ENCODE measurements around the gene TRPM2. TPM values are rescaled to one million over a fixed set of nuclear protein-coding genes. Genes with fewer than 3 reads are reported as not detected.

Gene TRPM2
- total and polyA plus RNA-seq, 8 donors = 1.3 to 10.3 (median 2.4) TPM

DNA sequence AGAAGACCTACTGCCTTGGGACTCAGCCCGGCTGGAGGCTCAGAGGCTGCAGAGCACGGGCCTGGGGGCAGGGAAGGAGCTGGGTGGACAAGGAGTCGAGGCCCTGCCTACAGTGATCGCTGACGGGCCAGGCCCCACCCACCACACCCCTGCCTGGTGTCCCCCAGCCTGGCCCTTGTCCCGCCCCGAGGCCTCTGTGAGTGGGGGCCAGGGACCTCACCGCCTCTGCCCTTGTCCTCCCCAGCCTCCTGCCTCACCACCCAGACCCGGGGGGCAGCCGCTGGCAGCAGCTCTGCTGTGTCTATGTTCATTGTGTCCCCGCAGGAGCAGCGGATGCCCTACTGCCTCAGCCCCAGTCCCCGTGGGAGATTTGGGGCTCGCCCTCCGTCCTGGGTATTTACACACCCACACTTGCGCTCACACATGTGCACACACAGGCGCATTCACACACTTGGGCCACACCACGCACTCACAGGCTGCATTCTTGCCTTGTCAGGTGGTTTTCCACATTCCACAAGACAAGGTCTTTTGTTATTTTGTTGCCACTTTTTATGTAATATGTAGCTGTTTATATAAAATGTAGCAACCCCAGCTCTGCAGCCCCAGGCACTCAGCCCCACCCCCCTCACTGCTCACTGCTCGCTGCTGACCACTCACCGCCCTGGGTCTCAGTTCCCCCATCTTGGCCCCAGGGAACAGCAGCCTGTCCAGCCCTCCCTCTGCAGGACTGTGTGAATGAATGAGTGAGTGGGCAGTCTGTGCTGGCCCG, 46.3 kb upstream of the TRPM2 start:
- H3K27ac ChIP-seq = no peak overlapping the region
- H3K4me1 ChIP-seq = peaks cover 29 to 54% (median 49%) of the 10 kb centered on the region in 4 donors
- 78 to 83% (median 81%) methylated on average over 10 to 21 of the region's 21 CpGs for WGBS, 5 donors
- TF ChIP-seq EP300 (IDR thresholded peaks at IDR 0.05) (no peak), POLR2AphosphoS5 (IDR thresholded peaks at IDR 0.05) (no peak), POLR2A (IDR thresholded peaks at IDR 0.05) (no peak)
- TF ChIP-seq, protein P1, sequence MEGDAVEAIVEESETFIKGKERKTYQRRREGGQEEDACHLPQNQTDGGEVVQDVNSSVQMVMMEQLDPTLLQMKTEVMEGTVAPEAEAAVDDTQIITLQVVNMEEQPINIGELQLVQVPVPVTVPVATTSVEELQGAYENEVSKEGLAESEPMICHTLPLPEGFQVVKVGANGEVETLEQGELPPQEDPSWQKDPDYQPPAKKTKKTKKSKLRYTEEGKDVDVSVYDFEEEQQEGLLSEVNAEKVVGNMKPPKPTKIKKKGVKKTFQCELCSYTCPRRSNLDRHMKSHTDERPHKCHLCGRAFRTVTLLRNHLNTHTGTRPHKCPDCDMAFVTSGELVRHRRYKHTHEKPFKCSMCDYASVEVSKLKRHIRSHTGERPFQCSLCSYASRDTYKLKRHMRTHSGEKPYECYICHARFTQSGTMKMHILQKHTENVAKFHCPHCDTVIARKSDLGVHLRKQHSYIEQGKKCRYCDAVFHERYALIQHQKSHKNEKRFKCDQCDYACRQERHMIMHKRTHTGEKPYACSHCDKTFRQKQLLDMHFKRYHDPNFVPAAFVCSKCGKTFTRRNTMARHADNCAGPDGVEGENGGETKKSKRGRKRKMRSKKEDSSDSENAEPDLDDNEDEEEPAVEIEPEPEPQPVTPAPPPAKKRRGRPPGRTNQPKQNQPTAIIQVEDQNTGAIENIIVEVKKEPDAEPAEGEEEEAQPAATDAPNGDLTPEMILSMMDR (IDR thresholded peaks at IDR 0.05) = no peak
- no peaks in the 10 kb centered on the region for H3K27me3 ChIP-seq
- H3K4me3 ChIP-seq = no peak overlapping the region
- DNase-seq = peak in 1 of 2 donors; percentile 55
- peaks cover 19 to 67% (median 56%) of the 10 kb centered on the region in 4 donors for H3K36me3 ChIP-seq
- no peaks in the 10 kb centered on the region for H3K9me3 ChIP-seq
- intact Hi-C loops (cut with DNase I; ENCODE audit: low total_unique reads) = no loop called here

DNA sequence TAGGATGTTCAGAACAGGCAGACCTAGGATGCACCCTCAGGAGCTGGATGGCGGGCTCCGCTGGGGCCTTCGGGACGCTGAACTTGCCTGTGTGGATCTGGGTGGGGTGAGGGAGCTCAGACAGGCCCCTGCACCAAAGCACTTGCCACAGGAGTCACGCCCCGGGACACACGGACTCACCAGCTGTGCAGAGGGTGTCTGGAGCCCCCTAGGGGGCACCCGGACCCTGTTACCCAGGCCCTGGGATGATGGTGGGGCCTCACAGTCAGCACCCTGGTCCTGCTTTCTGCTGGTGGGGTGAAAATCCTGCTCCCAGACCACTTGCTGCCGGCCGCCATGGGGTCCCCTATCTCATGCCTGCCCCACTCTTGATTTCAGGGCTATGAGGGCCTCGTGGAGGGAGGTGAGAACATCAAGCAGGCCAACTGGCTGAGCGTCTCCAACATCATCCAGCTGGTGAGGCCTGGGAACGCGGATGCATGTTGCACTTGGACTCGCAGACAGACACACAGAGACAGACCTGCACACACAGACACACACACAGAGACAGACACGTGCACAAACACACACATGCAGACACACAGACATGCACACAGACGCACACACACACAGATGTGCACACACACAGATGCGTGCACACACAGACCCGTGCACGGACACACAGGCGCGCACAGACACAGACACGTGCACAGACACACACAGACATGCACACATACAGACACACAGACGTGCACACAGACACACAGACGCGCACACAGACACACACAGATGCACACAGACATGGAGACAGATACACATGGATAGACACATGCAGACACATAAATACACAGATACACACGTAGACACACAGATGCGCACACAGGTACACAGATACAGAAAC, 42.6 kb upstream of the TRPM2 start:
- intact Hi-C loops (cut with DNase I; ENCODE audit: low total_unique reads) = no loop called here
- TF ChIP-seq POLR2A (IDR thresholded peaks at IDR 0.05) = no peak
- no peak for TF ChIP-seq POLR2AphosphoS5 (IDR thresholded peaks at IDR 0.05)
- no peak for TF ChIP-seq EP300 (IDR thresholded peaks at IDR 0.05)
- TF ChIP-seq, protein P1 (IDR thresholded peaks at IDR 0.05) = no peak
- WGBS, 5 donors = 87 to 92% (median 91%) methylated on average over 20 to 28 of the region's 28 CpGs
- DNase-seq = no peak
- no peaks in the 10 kb centered on the region for H3K9me3 ChIP-seq
- peaks cover 0 to 17% (median 12%) of the 10 kb centered on the region in 4 donors for H3K4me1 ChIP-seq
- no peaks in the 10 kb centered on the region for H3K27me3 ChIP-seq
- H3K36me3 ChIP-seq = peaks cover 46 to 100% (median 93%) of the 10 kb centered on the region in 4 donors
- H3K27ac ChIP-seq = no peak overlapping the region
- H3K4me3 ChIP-seq = no peak overlapping the region

DNA sequence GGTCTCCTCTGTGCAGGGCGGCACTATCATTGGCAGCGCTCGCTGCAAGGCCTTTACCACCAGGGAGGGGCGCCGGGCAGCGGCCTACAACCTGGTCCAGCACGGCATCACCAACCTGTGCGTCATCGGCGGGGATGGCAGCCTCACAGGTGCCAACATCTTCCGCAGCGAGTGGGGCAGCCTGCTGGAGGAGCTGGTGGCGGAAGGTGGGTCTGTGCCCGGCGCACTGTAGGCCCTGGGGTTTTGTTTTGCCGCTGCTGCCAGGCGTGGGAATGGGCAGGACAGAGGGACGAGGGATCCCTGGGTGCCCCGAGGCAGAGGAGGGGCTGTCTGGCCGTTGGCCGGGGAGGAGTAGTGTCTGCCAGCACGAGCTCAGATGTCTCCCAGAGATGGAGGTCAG, 41.3 kb upstream of the TRPM2 start:
- intact Hi-C loops (cut with DNase I; ENCODE audit: low total_unique reads) = no loop called here
- peaks cover 54 to 100% (median 99%) of the 10 kb centered on the region in 4 donors for H3K36me3 ChIP-seq
- no peaks in the 10 kb centered on the region for H3K27me3 ChIP-seq
- H3K27ac ChIP-seq = no peak overlapping the region
- TF ChIP-seq, protein P1 (IDR thresholded peaks at IDR 0.05) = no peak
- TF ChIP-seq POLR2AphosphoS5 (IDR thresholded peaks at IDR 0.05) = no peak
- TF ChIP-seq POLR2A (IDR thresholded peaks at IDR 0.05) = no peak
- TF ChIP-seq EP300 (IDR thresholded peaks at IDR 0.05) = no peak
- H3K4me3 ChIP-seq = no peak overlapping the region
- H3K4me1 ChIP-seq = peaks cover 0 to 4% (median 1%) of the 10 kb centered on the region in 4 donors
- WGBS, 5 donors = 90 to 94% (median 91%) methylated on average over 20 to 22 of the region's 22 CpGs
- H3K9me3 ChIP-seq = no peaks in the 10 kb centered on the region
- DNase-seq = no peak

DNA sequence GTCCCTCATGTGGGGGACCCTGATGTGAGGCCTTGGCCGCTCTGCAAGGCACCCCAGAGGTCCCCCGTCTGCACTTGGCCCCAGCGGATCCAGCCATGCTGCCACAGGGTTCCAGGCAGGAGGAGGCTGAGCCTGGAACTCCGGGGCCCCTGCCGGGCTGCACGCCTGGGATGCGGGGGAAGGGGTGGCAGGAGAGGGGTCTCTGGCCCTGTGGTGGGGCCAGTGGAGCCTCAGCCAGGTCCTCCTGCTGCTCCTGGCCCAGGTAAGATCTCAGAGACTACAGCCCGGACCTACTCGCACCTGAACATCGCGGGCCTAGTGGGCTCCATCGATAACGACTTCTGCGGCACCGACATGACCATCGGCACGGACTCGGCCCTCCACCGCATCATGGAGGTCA, 40.7 kb upstream of the TRPM2 start:
- Histone ChIP-seq H3K4me3 (no peak overlapping the region), H3K36me3 (peaks cover 58 to 100% (median 99%) of the 10 kb centered on the region in 4 donors), H3K27me3 (no peaks in the 10 kb centered on the region), H3K27ac (no peak overlapping the region), H3K9me3 (no peaks in the 10 kb centered on the region), H3K4me1 (no peaks in the 10 kb centered on the region)
- WGBS, 5 donors = 95 to 97% (median 96%) methylated on average over 7 to 19 of the region's 19 CpGs
- TF ChIP-seq, protein P1 (IDR thresholded peaks at IDR 0.05) = no peak
- TF ChIP-seq POLR2A (IDR thresholded peaks at IDR 0.05) (no peak), EP300 (IDR thresholded peaks at IDR 0.05) (no peak), POLR2AphosphoS5 (IDR thresholded peaks at IDR 0.05) (no peak)
- intact Hi-C loops (cut with DNase I; ENCODE audit: low total_unique reads) = no loop called here
- DNase-seq = no peak

Data from stomach (tissue), 9 donors.